Loucy (cell line): ENCODE data around the gene TRIM46.
A peak's percentile ranks its signal among the peaks of the same experiment; 100 is the strongest.

Experiments
- H2AFZ ChIP-seq: fragments of 200-600 bp; sonication (generic); 2 replicates; pipeline ENCODE4 v1.6.0; 2016; ENCODE audit warnings: antibody characterized with exemption, mild to moderate bottlenecking, low read length, moderate library complexity
- H3F3A ChIP-seq: fragments of 200-600 bp; 2 replicates; pipeline ENCODE4 v1.6.0; 2016; ENCODE audit warnings: antibody characterized with exemption, low read depth, mild to moderate bottlenecking
- H3K27me3 ChIP-seq: fragments of 200-600 bp; sonication (generic); 2 replicates; pipeline ENCODE4 v1.6.1; 2014; ENCODE audit warnings: low read length, mild to moderate bottlenecking; ENCODE audit not compliant: insufficient read depth, poor library complexity, severe bottlenecking
- H3K36me3 ChIP-seq: fragments of 200-600 bp; sonication (generic); 2 replicates; pipeline ENCODE4 v1.6.1; 2016; ENCODE audit warnings: low read length; ENCODE audit not compliant: insufficient read depth
- H3K4me1 ChIP-seq: fragments of 200-600 bp; sonication (generic); 2 replicates; pipeline ENCODE4 v1.5.1; 2014; ENCODE audit warnings: low read length, mild to moderate bottlenecking; ENCODE audit not compliant: insufficient read depth, poor library complexity, severe bottlenecking
- H3K4me2 ChIP-seq: fragments of 200-600 bp; sonication (generic); 2 replicates; pipeline ENCODE4 v1.6.0; 2014; ENCODE audit warnings: antibody characterized with exemption, low read length, low read depth, mild to moderate bottlenecking; ENCODE audit not compliant: poor library complexity, severe bottlenecking
- H3K4me3 ChIP-seq: fragments of 200-600 bp; sonication (generic); 2 replicates; pipeline ENCODE4 v1.5.1; 2014; ENCODE audit warnings: low read length, mild to moderate bottlenecking, mixed read lengths; ENCODE audit not compliant: poor library complexity, severe bottlenecking
- H3K79me2 ChIP-seq: fragments of 200-600 bp; sonication (generic); 2 replicates; pipeline ENCODE4 v1.6.1; 2014; ENCODE audit warnings: low read length; ENCODE audit not compliant: insufficient read depth
- H3K9ac ChIP-seq: fragments of 200-600 bp; sonication (generic); 2 replicates; pipeline ENCODE4 v1.6.0; 2014; ENCODE audit warnings: mild to moderate bottlenecking, low read depth, low read length, moderate library complexity; ENCODE audit not compliant: poor library complexity, severe bottlenecking
- H3K9me2 ChIP-seq: fragments of 200-600 bp; sonication (generic); replicated peaks from 2 replicates; pipeline ENCODE4 v1.6.1; 2016; ENCODE audit warnings: low read depth, low read length, mixed read lengths
- H3K9me3 ChIP-seq: fragments of 200-600 bp; sonication (generic); 2 replicates; pipeline ENCODE4 v1.6.1; 2014; ENCODE audit warnings: mild to moderate bottlenecking, antibody characterized with exemption, low read length, low read depth; ENCODE audit not compliant: insufficient read depth
- H4K20me1 ChIP-seq: fragments of 200-600 bp; sonication (generic); 2 replicates; pipeline ENCODE4 v1.6.0; 2014; ENCODE audit warnings: antibody characterized with exemption, low read length, mild to moderate bottlenecking; ENCODE audit not compliant: insufficient read depth, poor library complexity, severe bottlenecking
- EZH2phosphoT487 ChIP-seq: fragments of 200-600 bp; IDR thresholded peaks from 2 replicates; pipeline ENCODE4 v1.6.1; 2018; ENCODE audit warnings: antibody characterized with exemption, mild to moderate bottlenecking, moderate library complexity, borderline replicate concordance
- TF ChIP-seq, protein P1 (sequence below): fragments of 200-600 bp; sonication (generic); conservative IDR thresholded peaks from 2 replicates; pipeline ENCODE4 v1.5.1; 2014; ENCODE audit warnings: mild to moderate bottlenecking, antibody characterized with exemption, low read length

The TRIM46 gene

DNA sequence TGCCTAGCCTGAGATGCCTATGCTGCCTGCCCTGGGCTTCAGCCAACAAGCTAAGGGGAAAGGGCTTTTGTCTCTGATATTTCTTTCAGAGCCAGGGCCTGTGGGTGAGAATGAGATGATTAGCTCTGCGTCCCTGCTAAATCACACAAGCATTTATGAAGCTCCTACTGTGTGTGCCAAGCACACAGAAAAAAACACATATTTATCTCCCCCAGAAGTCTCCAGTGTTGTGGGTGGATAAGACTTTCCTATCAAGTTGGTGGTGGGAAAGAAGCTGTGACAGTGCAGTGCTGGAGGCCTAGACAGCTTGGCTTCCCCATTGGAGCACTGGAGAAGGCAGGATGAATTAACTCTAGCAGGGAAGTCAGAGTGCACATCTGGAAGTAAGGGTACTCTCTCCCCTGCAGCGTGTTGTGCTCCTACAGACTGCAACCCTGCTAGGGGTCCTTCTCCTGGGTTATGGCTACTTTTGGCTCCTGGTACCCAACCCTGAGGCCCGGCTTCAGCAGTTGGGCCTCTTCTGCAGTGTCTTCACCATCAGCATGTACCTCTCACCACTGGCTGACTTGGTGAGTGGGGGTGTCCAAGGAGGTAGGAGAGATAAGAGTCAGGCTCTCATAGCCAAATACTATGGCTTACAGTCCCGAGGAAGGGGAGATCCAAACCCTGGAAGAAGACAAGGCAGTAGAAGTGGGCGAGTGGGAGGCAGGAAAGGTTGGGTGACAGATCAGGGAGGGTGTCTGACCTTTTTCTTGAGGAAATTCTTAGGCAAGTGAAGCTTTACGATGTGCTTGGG lies 36.3 kb upstream of the TRIM46 start:
- peak overlapping the region; percentile 95 for H3K9ac ChIP-seq
- H3F3A ChIP-seq: no peaks in the 10 kb centered on the region
- no peak overlapping the region for H2AFZ ChIP-seq
- no peaks in the 10 kb centered on the region for H3K27me3 ChIP-seq
- peaks cover 8% of the 10 kb centered on the region for H4K20me1 ChIP-seq
- peak overlapping the region; percentile 98 for H3K4me3 ChIP-seq
- H3K4me2 ChIP-seq: peak overlapping the region; percentile 98
- H3K9me2 ChIP-seq: no peaks in the 10 kb centered on the region
- H3K4me1 ChIP-seq: peaks cover 24% of the 10 kb centered on the region
- no peak for TF ChIP-seq EZH2phosphoT487
- TF ChIP-seq, protein P1, sequence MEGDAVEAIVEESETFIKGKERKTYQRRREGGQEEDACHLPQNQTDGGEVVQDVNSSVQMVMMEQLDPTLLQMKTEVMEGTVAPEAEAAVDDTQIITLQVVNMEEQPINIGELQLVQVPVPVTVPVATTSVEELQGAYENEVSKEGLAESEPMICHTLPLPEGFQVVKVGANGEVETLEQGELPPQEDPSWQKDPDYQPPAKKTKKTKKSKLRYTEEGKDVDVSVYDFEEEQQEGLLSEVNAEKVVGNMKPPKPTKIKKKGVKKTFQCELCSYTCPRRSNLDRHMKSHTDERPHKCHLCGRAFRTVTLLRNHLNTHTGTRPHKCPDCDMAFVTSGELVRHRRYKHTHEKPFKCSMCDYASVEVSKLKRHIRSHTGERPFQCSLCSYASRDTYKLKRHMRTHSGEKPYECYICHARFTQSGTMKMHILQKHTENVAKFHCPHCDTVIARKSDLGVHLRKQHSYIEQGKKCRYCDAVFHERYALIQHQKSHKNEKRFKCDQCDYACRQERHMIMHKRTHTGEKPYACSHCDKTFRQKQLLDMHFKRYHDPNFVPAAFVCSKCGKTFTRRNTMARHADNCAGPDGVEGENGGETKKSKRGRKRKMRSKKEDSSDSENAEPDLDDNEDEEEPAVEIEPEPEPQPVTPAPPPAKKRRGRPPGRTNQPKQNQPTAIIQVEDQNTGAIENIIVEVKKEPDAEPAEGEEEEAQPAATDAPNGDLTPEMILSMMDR: no peak
- no peaks in the 10 kb centered on the region for H3K36me3 ChIP-seq
- no peaks in the 10 kb centered on the region for H3K9me3 ChIP-seq
- peaks cover 42% of the 10 kb centered on the region for H3K79me2 ChIP-seq

DNA sequence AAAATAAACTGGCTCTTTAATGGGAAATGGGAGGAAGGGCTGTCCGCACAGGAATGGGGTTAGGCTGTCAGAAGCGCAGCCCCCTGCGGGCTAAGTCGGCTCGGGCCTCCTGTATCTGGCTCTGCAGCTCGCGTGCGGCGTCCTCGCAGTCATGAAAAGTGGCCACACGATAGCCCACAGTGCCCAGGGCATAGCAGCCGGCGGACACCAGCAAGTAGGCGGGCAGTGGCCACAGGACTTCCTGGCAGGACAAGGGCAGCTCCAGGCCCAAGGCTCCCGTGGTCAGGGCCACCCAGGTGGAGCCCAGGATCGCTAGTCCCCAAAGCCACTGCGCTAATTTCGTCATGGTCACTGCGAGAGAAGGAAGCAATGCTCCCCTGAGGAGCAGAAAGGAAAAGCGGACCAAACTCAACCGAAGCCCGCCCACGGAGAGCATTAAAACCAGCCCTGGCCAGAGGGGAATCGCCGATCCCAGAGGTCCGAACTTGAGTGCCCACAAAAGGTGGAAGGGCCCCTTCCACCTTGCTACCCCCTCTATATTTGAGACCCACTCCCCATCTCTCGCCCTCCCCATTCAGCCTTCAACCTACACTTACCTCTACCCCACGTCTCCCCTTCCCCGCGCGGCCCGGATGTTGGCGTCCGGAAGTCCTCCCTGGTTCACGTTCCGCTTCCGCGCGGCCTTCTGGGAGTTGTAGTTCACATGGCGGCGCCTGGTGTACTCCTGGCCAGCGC lies 33.6 kb upstream of the TRIM46 start, which contains the start of gene DPM3:
TSS of gene DPM3 (minus strand) at position 637 of the 735 bp plus-strand sequence. CDS start at position 346, 291 bp downstream.
- H3F3A ChIP-seq: no peaks in the 10 kb centered on the region
- peak within 1 kb of the TSS; percentile 88 for H3K9ac ChIP-seq
- no peaks in the 10 kb centered on the region for H3K27me3 ChIP-seq
- H3K36me3 ChIP-seq: no peaks in the 10 kb centered on the region
- H3K9me3 ChIP-seq: no peaks in the 10 kb centered on the region
- peaks cover 38% of the 10 kb centered on the region for H3K79me2 ChIP-seq
- no peaks in the 10 kb centered on the region for H3K9me2 ChIP-seq
- TF ChIP-seq EZH2phosphoT487: no peak
- TF ChIP-seq, protein P1: no peak
- H3K4me3 ChIP-seq: peak within 1 kb of the TSS; percentile 92
- peaks cover 8% of the 10 kb centered on the region for H4K20me1 ChIP-seq
- H3K4me1 ChIP-seq: peaks cover 20% of the 10 kb centered on the region
- peak within 1 kb of the TSS; percentile 92 for H3K4me2 ChIP-seq
- H2AFZ ChIP-seq: peak within 1 kb of the TSS; percentile 99

DNA sequence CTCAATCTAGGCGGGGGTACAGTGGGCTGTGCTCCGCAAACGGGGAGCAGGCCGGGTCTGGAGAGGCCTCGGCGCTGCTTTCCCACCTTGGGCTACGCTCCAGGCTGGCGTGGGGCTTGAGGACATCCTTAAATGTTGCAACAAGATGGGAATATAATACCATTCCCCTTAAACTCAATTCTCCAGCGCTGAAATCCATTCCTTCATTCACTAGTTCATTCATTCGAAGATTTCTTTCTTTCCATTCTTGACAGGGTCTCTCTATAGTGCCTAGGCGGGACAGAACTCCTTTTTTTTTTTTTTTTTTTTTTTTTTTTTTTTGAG lies 33.1 kb upstream of the TRIM46 start:
- Histone ChIP-seq H3K4me3 (peak overlapping the region; percentile 92), H3K9ac (peak overlapping the region; percentile 88), H3K79me2 (peaks cover 34% of the 10 kb centered on the region), H3K4me1 (peaks cover 16% of the 10 kb centered on the region), H3K9me3 (no peaks in the 10 kb centered on the region), H3K4me2 (peak overlapping the region; percentile 92), H3F3A (no peaks in the 10 kb centered on the region), H4K20me1 (peaks cover 8% of the 10 kb centered on the region), H3K36me3 (no peaks in the 10 kb centered on the region), H3K9me2 (no peaks in the 10 kb centered on the region), H3K27me3 (no peaks in the 10 kb centered on the region), H2AFZ (peak overlapping the region; percentile 99)
- TF ChIP-seq, protein P1: no peak
- TF ChIP-seq EZH2phosphoT487: no peak
